Measurements from ENCODE around the gene NAP1L1.
A peak's percentile ranks its signal among the peaks of the same experiment; 100 is the strongest.

The NAP1L1 gene

DNA sequence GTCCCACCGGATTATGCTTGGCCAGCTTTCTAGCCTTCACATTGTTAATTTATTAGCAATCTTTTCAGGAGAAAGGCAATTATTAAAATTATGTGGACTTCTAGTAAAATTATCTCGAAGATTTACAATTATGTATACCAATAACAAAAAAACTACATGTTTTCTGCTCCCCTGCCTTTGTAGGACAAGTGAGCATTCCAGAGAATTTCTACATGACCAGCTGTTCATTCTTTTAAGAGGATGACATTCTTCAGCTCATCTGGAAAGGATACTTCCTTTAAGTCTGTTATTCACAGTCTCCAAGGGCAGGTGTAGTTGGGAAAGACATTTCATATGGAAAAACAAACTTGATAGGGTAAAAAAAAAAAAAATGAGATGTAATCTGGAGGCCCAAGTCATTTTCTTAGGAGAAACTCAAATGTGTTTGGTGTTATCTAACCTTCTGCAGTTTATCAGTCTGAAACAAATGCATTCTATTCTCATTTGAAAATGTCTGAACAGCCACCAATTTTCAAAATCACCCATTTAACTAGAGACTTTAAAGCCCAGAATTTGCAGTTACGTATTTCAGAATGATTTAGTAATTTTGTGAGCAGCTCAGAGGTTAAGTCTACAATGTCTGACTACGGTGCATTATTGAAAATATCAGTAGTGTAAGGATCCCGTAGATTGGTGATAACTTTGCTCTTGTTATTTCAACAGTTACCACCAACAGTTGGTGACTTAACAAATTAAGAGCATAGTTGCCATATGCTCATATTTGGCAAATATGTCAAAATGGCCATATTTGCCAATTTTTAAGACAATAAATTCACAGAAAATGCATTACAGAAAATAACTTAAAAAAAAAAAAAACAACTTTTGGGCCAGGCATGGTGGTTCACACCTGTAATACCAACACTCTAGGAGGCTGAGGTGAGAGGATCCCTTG lies 51.1 kb downstream of the NAP1L1 start:
- H3K4me3 ChIP-seq (ENCODE audit: low read depth, low read length), result no peak overlapping the region

DNA sequence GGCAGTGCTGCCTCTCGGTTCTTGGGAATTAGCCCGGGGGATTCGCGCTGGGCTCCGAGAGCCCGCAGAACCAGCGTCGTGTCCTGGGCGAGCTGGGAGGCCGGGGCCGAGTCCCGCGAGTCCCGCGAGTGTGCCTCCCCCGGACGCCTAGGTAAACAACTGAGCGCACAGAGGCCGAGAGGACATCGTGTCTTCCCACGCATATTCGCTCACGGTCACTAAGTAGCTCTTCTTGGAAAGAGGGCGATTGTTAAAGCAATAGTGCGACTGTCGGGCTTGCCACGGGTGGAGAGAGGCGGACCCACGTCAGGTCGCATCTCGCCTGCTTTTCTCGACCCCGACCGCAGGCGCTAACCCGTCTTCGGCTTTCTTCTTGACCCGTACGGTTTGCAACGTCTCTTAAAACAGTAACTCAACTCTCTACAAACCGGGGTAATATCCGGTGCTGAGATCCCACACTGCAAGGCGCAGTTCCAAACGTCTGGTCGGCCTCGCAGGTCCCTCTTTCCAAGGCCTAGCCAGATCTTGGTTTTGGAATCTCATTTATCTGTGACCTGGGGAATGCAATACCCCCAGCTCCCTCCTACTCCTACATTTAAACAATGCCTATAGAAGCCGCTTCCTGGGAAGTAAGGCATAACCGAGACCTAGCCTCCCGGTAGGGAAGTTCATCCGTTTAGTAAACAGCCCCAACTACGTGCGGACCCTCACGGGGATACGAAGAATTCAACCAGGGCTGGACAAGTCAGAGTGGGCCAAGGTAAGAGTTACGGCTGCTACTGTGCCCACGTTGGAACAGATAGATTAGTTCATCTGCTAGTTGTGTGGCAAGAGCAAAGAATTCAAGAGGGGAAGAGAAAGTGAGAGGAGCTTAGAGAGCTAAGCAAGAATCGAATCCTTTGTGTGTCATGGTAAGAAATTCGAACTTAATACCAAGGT lies 52.2 kb downstream of the NAP1L1 start:
- TF ChIP-seq, protein P1, sequence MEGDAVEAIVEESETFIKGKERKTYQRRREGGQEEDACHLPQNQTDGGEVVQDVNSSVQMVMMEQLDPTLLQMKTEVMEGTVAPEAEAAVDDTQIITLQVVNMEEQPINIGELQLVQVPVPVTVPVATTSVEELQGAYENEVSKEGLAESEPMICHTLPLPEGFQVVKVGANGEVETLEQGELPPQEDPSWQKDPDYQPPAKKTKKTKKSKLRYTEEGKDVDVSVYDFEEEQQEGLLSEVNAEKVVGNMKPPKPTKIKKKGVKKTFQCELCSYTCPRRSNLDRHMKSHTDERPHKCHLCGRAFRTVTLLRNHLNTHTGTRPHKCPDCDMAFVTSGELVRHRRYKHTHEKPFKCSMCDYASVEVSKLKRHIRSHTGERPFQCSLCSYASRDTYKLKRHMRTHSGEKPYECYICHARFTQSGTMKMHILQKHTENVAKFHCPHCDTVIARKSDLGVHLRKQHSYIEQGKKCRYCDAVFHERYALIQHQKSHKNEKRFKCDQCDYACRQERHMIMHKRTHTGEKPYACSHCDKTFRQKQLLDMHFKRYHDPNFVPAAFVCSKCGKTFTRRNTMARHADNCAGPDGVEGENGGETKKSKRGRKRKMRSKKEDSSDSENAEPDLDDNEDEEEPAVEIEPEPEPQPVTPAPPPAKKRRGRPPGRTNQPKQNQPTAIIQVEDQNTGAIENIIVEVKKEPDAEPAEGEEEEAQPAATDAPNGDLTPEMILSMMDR (IDR thresholded peaks at IDR 0.05; ENCODE audit: borderline replicate concordance, insufficient read depth, low read depth, low read length), result no peak
- peak overlapping the region; percentile 87 for H3K4me3 ChIP-seq (ENCODE audit: low read depth, low read length)

More for the DNA sequence above, 51.1 kb downstream of the NAP1L1 start:
- TF ChIP-seq, protein P1 (IDR thresholded peaks at IDR 0.05; ENCODE audit: borderline replicate concordance, insufficient read depth, low read depth, low read length), result no peak

- peak within 1 kb of the TSS; percentile 87 for H3K4me3 ChIP-seq (ENCODE audit: low read depth, low read length)
- TF ChIP-seq, protein P1 (IDR thresholded peaks at IDR 0.05; ENCODE audit: borderline replicate concordance, insufficient read depth, low read depth, low read length), result peak; percentile 58
Observed at GRCh38 chr12:76031414-76032042, 53.0 kb downstream of the NAP1L1 start, which contains the start of gene PHLDA1. Gene PHLDA1 (minus strand): TSS chr12:76031776.

- H3K4me3 ChIP-seq (ENCODE audit: low read depth, low read length), result peak overlapping the region; percentile 87
- TF ChIP-seq, protein P1 (IDR thresholded peaks at IDR 0.05; ENCODE audit: borderline replicate concordance, insufficient read depth, low read depth, low read length), result no peak
Observed at GRCh38 chr12:76031081-76031413, 53.4 kb downstream of the NAP1L1 start.

GRCh38 chr12:76030341-76031080 lies 54.0 kb downstream of the NAP1L1 start:
- TF ChIP-seq, protein P1 (IDR thresholded peaks at IDR 0.05; ENCODE audit: borderline replicate concordance, insufficient read depth, low read depth, low read length), result no peak
- peak overlapping the region; percentile 87 for H3K4me3 ChIP-seq (ENCODE audit: low read depth, low read length)

GRCh38 chr12:76029982-76030340 lies 54.5 kb downstream of the NAP1L1 start:
- TF ChIP-seq, protein P1 (IDR thresholded peaks at IDR 0.05; ENCODE audit: borderline replicate concordance, insufficient read depth, low read depth, low read length), result no peak
- peak overlapping the region; percentile 87 for H3K4me3 ChIP-seq (ENCODE audit: low read depth, low read length)
